ENCODE results near the gene PLXNA1.

Gene PLXNA1

DNA sequence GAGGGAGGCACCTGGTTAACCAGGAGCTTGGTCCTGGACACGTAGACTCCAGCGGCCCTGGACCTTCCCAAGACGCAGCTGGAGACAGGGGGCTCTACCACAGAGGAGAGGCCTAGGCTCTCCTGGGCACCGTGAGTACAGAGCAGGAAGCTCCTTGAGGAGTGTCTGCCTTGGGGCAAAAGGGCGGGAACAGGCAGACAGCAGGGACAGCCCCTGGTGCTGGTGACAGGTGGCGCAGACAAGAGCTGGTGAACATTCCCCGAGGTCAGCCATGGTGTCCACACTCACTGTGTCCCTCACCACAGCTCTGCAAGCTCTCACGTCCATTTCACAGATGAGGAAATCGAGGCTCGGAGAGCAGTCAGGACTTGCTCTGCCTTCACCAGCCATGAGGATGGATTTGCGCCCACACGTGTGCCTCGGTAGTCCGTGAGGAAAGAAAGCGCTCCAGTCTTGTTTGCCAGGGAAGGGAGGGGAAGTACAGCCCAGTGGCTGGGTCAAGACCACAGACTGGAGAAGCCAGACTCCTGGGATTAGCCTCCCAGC lies 2.6 kb upstream of the PLXNA1 start:
- TF ChIP-seq, protein P1, sequence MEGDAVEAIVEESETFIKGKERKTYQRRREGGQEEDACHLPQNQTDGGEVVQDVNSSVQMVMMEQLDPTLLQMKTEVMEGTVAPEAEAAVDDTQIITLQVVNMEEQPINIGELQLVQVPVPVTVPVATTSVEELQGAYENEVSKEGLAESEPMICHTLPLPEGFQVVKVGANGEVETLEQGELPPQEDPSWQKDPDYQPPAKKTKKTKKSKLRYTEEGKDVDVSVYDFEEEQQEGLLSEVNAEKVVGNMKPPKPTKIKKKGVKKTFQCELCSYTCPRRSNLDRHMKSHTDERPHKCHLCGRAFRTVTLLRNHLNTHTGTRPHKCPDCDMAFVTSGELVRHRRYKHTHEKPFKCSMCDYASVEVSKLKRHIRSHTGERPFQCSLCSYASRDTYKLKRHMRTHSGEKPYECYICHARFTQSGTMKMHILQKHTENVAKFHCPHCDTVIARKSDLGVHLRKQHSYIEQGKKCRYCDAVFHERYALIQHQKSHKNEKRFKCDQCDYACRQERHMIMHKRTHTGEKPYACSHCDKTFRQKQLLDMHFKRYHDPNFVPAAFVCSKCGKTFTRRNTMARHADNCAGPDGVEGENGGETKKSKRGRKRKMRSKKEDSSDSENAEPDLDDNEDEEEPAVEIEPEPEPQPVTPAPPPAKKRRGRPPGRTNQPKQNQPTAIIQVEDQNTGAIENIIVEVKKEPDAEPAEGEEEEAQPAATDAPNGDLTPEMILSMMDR (IDR thresholded peaks at IDR 0.05; ENCODE audit: low read depth, low read length, missing control alignments): no peak
- H3K4me3 ChIP-seq (ENCODE audit: low read depth, low read length): no peak overlapping the region
- no peak for DNase-seq (ENCODE audit: low read depth)

DNA sequence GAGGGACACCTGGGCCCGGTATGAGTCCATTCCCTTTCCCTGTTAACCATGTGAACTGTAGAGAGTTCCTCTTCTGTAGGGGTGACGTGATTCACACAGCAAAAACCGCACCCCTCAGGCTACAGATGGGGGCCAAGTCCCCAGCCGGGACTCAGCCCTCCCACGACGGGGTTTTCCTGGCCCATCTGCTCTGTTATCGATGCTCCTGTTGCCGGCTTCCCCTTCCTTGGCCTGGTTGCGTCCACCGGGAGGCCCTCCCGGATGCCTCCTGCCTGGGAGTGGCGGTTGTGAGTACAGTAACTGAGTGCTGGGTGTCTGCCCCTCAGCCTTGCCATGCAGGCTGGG lies 817 bp upstream of the PLXNA1 start:
- peak overlapping the region; percentile 58 for H3K4me3 ChIP-seq (ENCODE audit: low read depth, low read length)
- DNase-seq (ENCODE audit: low read depth): peak; percentile 44
- TF ChIP-seq, protein P1 (IDR thresholded peaks at IDR 0.05; ENCODE audit: low read depth, low read length, missing control alignments): no peak

DNA sequence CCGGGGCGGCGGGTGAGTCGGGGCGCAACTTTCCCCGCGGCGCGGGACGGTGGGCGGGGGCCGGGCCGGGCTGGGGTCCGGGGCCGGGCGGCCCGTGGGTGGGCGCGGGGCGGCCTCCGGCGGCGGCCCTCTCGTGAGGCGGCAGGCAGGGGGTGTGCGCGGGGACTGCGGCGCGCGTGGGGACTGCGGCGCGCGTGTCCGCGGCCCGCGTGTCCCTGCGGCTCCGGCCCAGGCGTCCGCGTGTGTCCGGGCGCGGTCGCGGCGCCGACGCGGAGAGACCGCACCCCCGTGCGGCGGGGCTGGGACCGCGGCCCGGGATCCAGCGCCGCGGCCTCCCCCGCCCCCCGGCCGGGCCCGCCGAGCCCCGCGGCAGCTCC lies 349 bp downstream of the PLXNA1 start:
- DNase-seq (ENCODE audit: low read depth): no peak
- TF ChIP-seq, protein P1 (IDR thresholded peaks at IDR 0.05; ENCODE audit: low read depth, low read length, missing control alignments): no peak
- H3K4me3 ChIP-seq (ENCODE audit: low read depth, low read length): peak overlapping the region; percentile 62; the same call in 1 of the 2 replicates

DNA sequence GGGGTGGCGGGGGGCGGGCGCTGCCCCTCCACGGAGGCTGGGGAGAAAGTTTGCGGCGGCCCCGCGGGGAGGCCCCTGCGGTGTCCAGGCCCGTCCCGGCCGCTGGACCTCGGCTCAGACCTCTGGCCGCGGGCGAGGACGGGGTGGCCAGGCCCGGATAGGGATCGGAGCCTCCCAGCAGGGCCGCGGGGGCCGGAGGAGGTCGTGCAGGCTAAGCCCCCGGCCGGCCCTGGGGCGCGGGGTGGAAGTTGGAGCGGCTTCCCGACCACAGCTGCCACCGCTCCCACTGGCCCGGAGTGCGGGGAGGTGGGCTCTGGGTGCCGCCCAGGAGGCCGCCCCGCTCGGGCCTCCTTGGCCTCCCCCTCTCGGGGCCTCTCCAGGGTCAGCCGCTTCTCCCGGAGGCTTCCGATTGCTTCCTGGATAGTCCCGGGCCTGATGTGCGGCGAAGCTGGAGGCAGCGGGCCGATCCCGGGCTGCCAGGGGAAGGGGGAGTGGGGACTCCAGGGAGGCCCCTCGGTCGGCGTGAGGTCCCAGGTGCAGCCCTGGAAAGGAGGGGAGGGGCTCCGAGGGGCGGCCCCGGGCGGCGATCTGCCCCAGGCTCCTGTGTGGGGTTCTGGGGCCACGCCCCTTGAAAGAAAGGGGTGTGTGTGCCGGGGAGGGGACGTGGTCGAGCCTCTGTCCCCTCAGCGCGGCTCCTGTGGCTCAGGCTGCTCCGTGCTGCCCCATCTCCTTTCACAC lies 907 bp downstream of the PLXNA1 start:
- peak overlapping the region; percentile 62 for H3K4me3 ChIP-seq (ENCODE audit: low read depth, low read length)
- TF ChIP-seq, protein P1 (IDR thresholded peaks at IDR 0.05; ENCODE audit: low read depth, low read length, missing control alignments): no peak
- DNase-seq (ENCODE audit: low read depth): no peak

DNA sequence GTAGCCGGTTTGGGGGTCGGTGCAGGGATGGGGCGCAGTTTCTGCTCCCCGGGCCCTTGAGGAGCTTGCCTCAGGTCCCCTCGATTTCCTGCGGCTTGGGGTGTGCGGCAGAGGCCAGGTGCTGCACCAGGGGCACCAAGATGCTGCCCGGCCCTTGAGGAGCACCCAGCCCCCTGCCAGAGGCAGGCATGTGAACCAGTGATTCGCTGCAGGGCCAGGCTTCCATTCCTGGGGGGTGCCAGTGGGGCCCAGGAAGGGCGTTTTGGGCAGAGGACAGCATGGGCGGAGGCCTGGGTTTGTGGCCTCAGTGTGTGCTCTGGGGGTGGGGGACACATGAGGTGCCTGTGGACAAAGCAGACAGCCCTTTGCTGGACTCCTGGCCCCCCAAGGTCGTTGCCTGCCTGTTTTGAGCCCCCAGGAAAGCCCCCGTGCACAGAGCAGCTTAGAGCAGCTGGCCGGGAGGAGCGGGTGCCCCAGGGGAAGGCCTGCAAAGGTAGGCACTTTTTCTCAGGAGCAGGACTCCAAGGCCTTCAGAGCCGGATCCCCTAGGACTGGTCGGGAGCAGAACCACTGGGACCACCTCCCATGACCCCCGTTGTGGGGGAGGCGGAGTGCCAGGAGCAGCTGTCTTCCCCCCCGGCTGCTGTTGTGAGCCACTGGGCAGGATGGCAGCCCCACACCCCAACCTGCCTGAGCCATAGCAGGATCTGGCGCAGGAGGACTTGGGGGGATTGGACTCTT lies 1.6 kb downstream of the PLXNA1 start:
- peak overlapping the region; percentile 62 for H3K4me3 ChIP-seq (ENCODE audit: low read depth, low read length)
- TF ChIP-seq, protein P1 (IDR thresholded peaks at IDR 0.05; ENCODE audit: low read depth, low read length, missing control alignments): no peak
- no peak for DNase-seq (ENCODE audit: low read depth)

DNA sequence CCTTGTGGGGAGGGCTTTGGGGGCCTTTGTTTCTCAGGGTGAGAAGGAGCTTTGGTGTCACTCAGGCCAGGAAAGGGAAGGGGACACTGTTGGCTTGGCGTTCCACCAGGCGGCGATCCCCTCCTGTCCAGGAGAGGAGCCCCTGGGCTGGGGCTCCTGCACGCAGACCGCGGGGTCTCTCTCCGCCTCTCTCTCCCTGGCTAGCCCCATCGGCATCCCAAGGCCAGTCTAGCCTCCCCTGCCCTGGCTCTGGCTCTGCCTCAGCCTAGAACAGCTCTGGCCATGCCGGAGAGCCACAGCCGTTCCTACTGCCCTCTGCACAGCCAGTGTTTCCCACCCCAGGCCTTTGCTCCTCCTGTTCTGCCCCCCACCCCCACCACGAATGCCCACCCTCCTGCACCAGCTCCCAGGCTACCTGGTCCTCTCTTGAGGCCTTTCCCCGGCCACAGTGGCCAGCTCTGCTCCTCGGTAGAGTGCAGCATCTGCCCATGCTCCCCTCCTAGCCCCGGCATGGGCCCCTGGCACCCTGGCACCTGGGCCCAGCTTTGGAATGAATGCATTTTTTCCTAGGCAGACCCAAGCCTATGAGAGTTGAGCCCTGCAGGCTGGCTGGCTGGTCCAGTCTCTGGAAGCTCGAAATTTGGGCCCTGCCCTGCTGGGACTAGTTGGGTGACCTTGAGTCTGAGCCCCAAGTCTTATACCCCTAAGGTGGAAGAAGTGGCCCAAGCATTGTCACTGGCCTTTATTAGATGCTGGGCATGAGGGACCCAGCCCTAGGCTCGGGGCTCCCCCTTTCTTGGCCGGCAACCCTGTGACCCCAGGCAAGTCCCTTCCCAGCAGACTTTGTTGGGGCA lies 2.4 kb downstream of the PLXNA1 start:
- no peak for DNase-seq (ENCODE audit: low read depth)
- no peak overlapping the region for H3K4me3 ChIP-seq (ENCODE audit: low read depth, low read length)
- TF ChIP-seq, protein P1 (IDR thresholded peaks at IDR 0.05; ENCODE audit: low read depth, low read length, missing control alignments): no peak

Measured in GM12864 (cell line).